HT1080 (cell line): ENCODE results near the gene CIDEB. TPM values are rescaled to one million over a fixed set of nuclear protein-coding genes. Genes with fewer than 3 reads are reported as not detected.
"Not testable (repeated sequence)": the region's sequence is repeated elsewhere in the genome, so short reads cannot be mapped to it uniquely, and the experiment has no call there.

Experiments
- DNase-seq: peaks from one replicate; pipeline ENCODE4 v3.0.0-alpha.2; 2015; ENCODE audit warnings: low read depth
- total RNA-seq: library from RNA; depleted of rRNA; stranded (reverse); fragments of >200 nt; shearing (Covaris generic); gene quantifications from 2 replicates; pipeline ENCODE4 v1.2.3, GENCODE V29; 2014

CIDEB gene
- total RNA-seq, 1 experiment from 2014 or later: 0.10 TPM

GRCh38 chr14:24332268-24332993 lies 24.7 kb upstream of the CIDEB start:
- DNase-seq: no peak

- no peak for DNase-seq
Observed at GRCh38 chr14:24331731-24332267, 24.0 kb upstream of the CIDEB start.

- no peak for DNase-seq
Observed at GRCh38 chr14:24330973-24331674, 23.3 kb upstream of the CIDEB start.

GRCh38 chr14:24329736-24330135 lies 22.0 kb upstream of the CIDEB start:
- DNase-seq: no peak

- no peak for DNase-seq
Observed at GRCh38 chr14:24329073-24329663, 21.4 kb upstream of the CIDEB start.

- not testable (repeated sequence) for DNase-seq
Observed at GRCh38 chr14:24327914-24328313, 20.1 kb upstream of the CIDEB start.

- no peak for DNase-seq
Observed at GRCh38 chr14:24327303-24327702, 19.5 kb upstream of the CIDEB start.

- DNase-seq: no peak
Observed at GRCh38 chr14:24325963-24326362, 18.2 kb upstream of the CIDEB start.

GRCh38 chr14:24325041-24325530 lies 17.3 kb upstream of the CIDEB start:
- no peak for DNase-seq

- no peak for DNase-seq
Observed at GRCh38 chr14:24324024-24324423, 16.2 kb upstream of the CIDEB start.

GRCh38 chr14:24323341-24323740 lies 15.6 kb upstream of the CIDEB start:
- no peak for DNase-seq

- no peak for DNase-seq
Observed at GRCh38 chr14:24322672-24323071, 14.9 kb upstream of the CIDEB start.

- no peak for DNase-seq
Observed at GRCh38 chr14:24321212-24321975, 13.6 kb upstream of the CIDEB start.

GRCh38 chr14:24317141-24317928 lies 9.6 kb upstream of the CIDEB start:
- peak; percentile 73 for DNase-seq

- DNase-seq: no peak
Observed at GRCh38 chr14:24316597-24316950, 8.8 kb upstream of the CIDEB start.

- no peak for DNase-seq
Observed at GRCh38 chr14:24315807-24316596, 8.2 kb upstream of the CIDEB start.

GRCh38 chr14:24315243-24315806 lies 7.5 kb upstream of the CIDEB start:
- DNase-seq: no peak

- DNase-seq: no peak
Observed at GRCh38 chr14:24314377-24315193, 6.8 kb upstream of the CIDEB start.

- DNase-seq: no peak
Observed at GRCh38 chr14:24313913-24314312, 6.1 kb upstream of the CIDEB start.
